IMR-90 (cell line): ENCODE results near the gene ELMO1. TPM values are rescaled to one million over a fixed set of nuclear protein-coding genes. Genes with fewer than 3 reads are reported as not detected.

ENCODE experiments used
- ATAC-seq: fragments of 200-7000 bp; cut with Tn5 transposase; 2 replicates; pipeline ENCODE4 v1.9.1; 2020; ENCODE audit warnings: low read depth, mild to moderate bottlenecking, moderate library complexity
- BruUV-seq: library from RNA; stranded (reverse); fragments of 400-500 nt; replicated peaks from 2 replicates; lab custom pipeline; 2021; lab: Mats Ljungman, UMichigan
- CTCF ChIA-PET: fragments of 300-600 bp; formaldehyde crosslinking; extraction: SDS; loops from one replicate; lab custom pipeline; 2021; ENCODE audit warnings: antibody characterized with exemption; lab: Yijun Ruan, JAX
- POLR2A ChIA-PET: fragments of 300-600 bp; sonication (Branson Sonifier 250); formaldehyde crosslinking; loops from one replicate; lab custom pipeline; 2022; ENCODE audit warnings: antibody characterized with exemption; ENCODE audit not compliant: unreplicated experiment; lab: Charles Lee
- DNase-seq: peaks from one replicate; pipeline ENCODE4 v3.0.0; 2013
- H2AFZ ChIP-seq: replicated peaks from 2 replicates; pipeline ENCODE3; 2013; ENCODE audit warnings: low read length, mild to moderate bottlenecking; ENCODE audit not compliant: poor library complexity
- H2AK5ac ChIP-seq: 2 replicates; pipeline ENCODE4 v1.6.1; 2013; ENCODE audit warnings: low read depth, low read length, inconsistent platforms
- H2AK9ac ChIP-seq: replicated peaks from 2 replicates; pipeline ENCODE3; 2013; ENCODE audit warnings: mild to moderate bottlenecking, low read depth, low read length, moderate library complexity; ENCODE audit not compliant: poor library complexity
- H2BK120ac ChIP-seq: 2 replicates; pipeline ENCODE4 v1.6.1; 2013; ENCODE audit warnings: low read depth, low read length, inconsistent platforms
- H2BK15ac ChIP-seq: 3 replicates; pipeline ENCODE4 v1.6.1; 2013; ENCODE audit warnings: low read depth, low read length, inconsistent platforms
- H2BK20ac ChIP-seq: 2 replicates; pipeline ENCODE4 v1.6.1; 2013; ENCODE audit warnings: low read depth, mild to moderate bottlenecking, inconsistent platforms, low read length, moderate library complexity
- H2BK5ac ChIP-seq: 2 replicates; pipeline ENCODE4 v1.6.1; 2013; ENCODE audit warnings: mild to moderate bottlenecking, low read depth, low read length, inconsistent platforms; ENCODE audit not compliant: poor library complexity, severe bottlenecking
- H3K14ac ChIP-seq: replicated peaks from 2 replicates; pipeline ENCODE4 v1.6.1; 2013; ENCODE audit warnings: low read depth, low read length, inconsistent platforms
- H3K18ac ChIP-seq: 2 replicates; pipeline ENCODE4 v1.6.1; 2013; ENCODE audit warnings: low read depth, low read length, control low read depth
- H3K23ac ChIP-seq: 2 replicates; pipeline ENCODE4 v1.6.1; 2013; ENCODE audit warnings: low read depth, low read length, inconsistent platforms
- H3K27ac ChIP-seq: 2 replicates; pipeline ENCODE4 v1.5.1; 2013; ENCODE audit warnings: mild to moderate bottlenecking, control low read depth, low read length; ENCODE audit not compliant: insufficient read depth
- H3K27me3 ChIP-seq: 2 replicates; pipeline ENCODE4 v1.6.1; 2013; ENCODE audit warnings: low read length; ENCODE audit not compliant: control insufficient read depth, insufficient read depth
- H3K36me3 ChIP-seq: 2 replicates; pipeline ENCODE4 v1.6.1; 2013; ENCODE audit warnings: low read length, mixed read lengths; ENCODE audit not compliant: control insufficient read depth, insufficient read depth
- H3K4ac ChIP-seq: 2 replicates; pipeline ENCODE4 v1.6.1; 2013; ENCODE audit warnings: low read depth, low read length, inconsistent platforms
- H3K4me1 ChIP-seq: 2 replicates; pipeline ENCODE4 v1.6.1; 2013; ENCODE audit warnings: low read length, mixed read lengths; ENCODE audit not compliant: control insufficient read depth, insufficient read depth
- H3K4me2 ChIP-seq: 2 replicates; pipeline ENCODE4 v1.6.1; 2013; ENCODE audit warnings: low read depth, mild to moderate bottlenecking, control low read depth, low read length, moderate library complexity
- H3K4me3 ChIP-seq: 2 replicates; pipeline ENCODE4 v1.5.1; 2013; ENCODE audit warnings: low read depth, mild to moderate bottlenecking, control low read depth, low read length, moderate library complexity; ENCODE audit not compliant: insufficient read depth
- H3K56ac ChIP-seq: 2 replicates; pipeline ENCODE4 v1.6.1; 2013; ENCODE audit warnings: low read length, inconsistent platforms; ENCODE audit not compliant: insufficient read depth; ENCODE audit errors: extremely low read depth
- H3K79me1 ChIP-seq, 2 experiments: 2 replicates each; pipeline ENCODE4 v1.6.1; 2013; ENCODE audit warnings: low read length in 2 of 2, inconsistent platforms in 1 of 2, low read depth in 1 of 2
- H3K9ac ChIP-seq: 2 replicates; pipeline ENCODE4 v1.6.1; 2013; ENCODE audit warnings: low read depth, low read length, control low read depth
- H3K9me1 ChIP-seq: 2 replicates; pipeline ENCODE4 v1.6.1; 2013; ENCODE audit warnings: low read length, inconsistent platforms; ENCODE audit not compliant: insufficient read depth
- H3K9me3 ChIP-seq: 2 replicates; pipeline ENCODE4 v1.6.1; 2013; ENCODE audit warnings: low read length; ENCODE audit not compliant: control insufficient read depth, insufficient read depth
- H4K20me1 ChIP-seq: 2 replicates; pipeline ENCODE4 v1.6.1; 2013; ENCODE audit warnings: low read length, inconsistent platforms; ENCODE audit not compliant: insufficient read depth
- H4K5ac ChIP-seq: 2 replicates; pipeline ENCODE4 v1.6.1; 2013; ENCODE audit warnings: mild to moderate bottlenecking, low read depth, low read length, control low read depth
- H4K8ac ChIP-seq, 2 experiments: 2 replicates each; pipeline ENCODE4 v1.6.1; 2013; ENCODE audit warnings: low read depth in 2 of 2, low read length in 2 of 2, control low read depth in 1 of 2, inconsistent platforms in 1 of 2
- H4K91ac ChIP-seq: 2 replicates; pipeline ENCODE4 v1.6.1; 2013; ENCODE audit warnings: low read depth, low read length, inconsistent platforms; ENCODE audit not compliant: insufficient read depth
- CEBPB ChIP-seq: IDR thresholded peaks from 2 replicates; pipeline ENCODE4 v1.6.1; 2012; ENCODE audit warnings: low read depth, low read length, improper control_type of control experiment
- CHD1 ChIP-seq: IDR thresholded peaks from 2 replicates; pipeline ENCODE4 v1.6.1; 2012; ENCODE audit warnings: low read depth, low read length, improper control_type of control experiment
- FOS ChIP-seq: fragments of 150-350 bp; IDR thresholded peaks from 2 replicates; pipeline ENCODE4 v1.6.1; 2016; ENCODE audit warnings: low read depth, low read length
- MAFK ChIP-seq: IDR thresholded peaks from 2 replicates; pipeline ENCODE4 v1.6.1; 2012; ENCODE audit warnings: low read depth, low read length, improper control_type of control experiment
- MAZ ChIP-seq: IDR thresholded peaks from 2 replicates; pipeline ENCODE4 v1.6.1; 2012; ENCODE audit warnings: low read depth, mild to moderate bottlenecking, low read length, improper control_type of control experiment, moderate library complexity, borderline replicate concordance
- MXI1 ChIP-seq: IDR thresholded peaks from 2 replicates; pipeline ENCODE4 v1.6.1; 2012; ENCODE audit warnings: low read depth, mild to moderate bottlenecking, low read length, moderate library complexity, borderline replicate concordance
- NFE2L2 ChIP-seq: fragments of 150-350 bp; IDR thresholded peaks from 2 replicates; pipeline ENCODE4 v1.6.1; 2016; ENCODE audit warnings: low read depth, mild to moderate bottlenecking, low read length
- POLR2A ChIP-seq: IDR thresholded peaks from 2 replicates; pipeline ENCODE4 v1.6.1; 2012; ENCODE audit warnings: mild to moderate bottlenecking, low read depth, low read length
- RCOR1 ChIP-seq: IDR thresholded peaks from 2 replicates; pipeline ENCODE4 v1.6.1; 2012; ENCODE audit warnings: mild to moderate bottlenecking, low read length, improper control_type of control experiment; ENCODE audit not compliant: insufficient replicate concordance
- RFX5 ChIP-seq: IDR thresholded peaks from 2 replicates; pipeline ENCODE4 v1.8.0; 2012; ENCODE audit warnings: low read depth, mild to moderate bottlenecking, low read length, moderate library complexity
- SMC3 ChIP-seq: fragments of 150-350 bp; IDR thresholded peaks from 2 replicates; pipeline ENCODE4 v1.6.1; 2016; ENCODE audit warnings: low read depth, mild to moderate bottlenecking, antibody characterized with exemption, low read length, moderate library complexity
- WGBS, 2 experiments: methylation state at CpG; one replicate each; pipeline versions ENCODE4 v1.1.5 to v1.1.7; 2013; ENCODE audit warnings: missing lambda C conversion rate in 2 of 2; ENCODE audit not compliant: insufficient read length in 1 of 2; ENCODE audit errors: extremely low coverage in 2 of 2; 5-methylcytosine and 5-hydroxymethylcytosine counted together
- dilution Hi-C: fragments of 300-500 bp; cut with HindIII; formaldehyde crosslinking; loops from one replicate; pipeline ENCODE4 v1.14.3; 2018; ENCODE audit warnings: low sequenced_read_pairs; ENCODE audit not compliant: unreplicated experiment
- in situ Hi-C: fragments of 300-500 bp; cut with MboI; formaldehyde crosslinking; loops from 3 replicates; pipeline ENCODE4 v1.14.3; 2019; ENCODE audit warnings: low sequenced_read_pairs, inconsistent platforms, mixed read lengths
- intact Hi-C: fragments of 100-400 bp; cut with micrococcal nuclease; formaldehyde crosslinking; loops from 2 replicates; pipeline ENCODE4 v1.10.0; 2022
- polyA plus RNA-seq, 3 experiments: library from polyadenylated mRNA; depleted of rRNA; stranded (reverse); fragments of >200 nt; gene quantifications; 2 replicates each; pipeline ENCODE4 v1.2.3, GENCODE V29; 2012; ENCODE audit warnings: low replicate concordance in 1 of 3
- total RNA-seq: library from RNA; depleted of rRNA; stranded (reverse); fragments of >200 nt; gene quantifications from 2 replicates; pipeline ENCODE4 v1.2.3, GENCODE V29; 2012
- TF ChIP-seq, protein P1 (sequence below): fragments of 150-350 bp; IDR thresholded peaks from 2 replicates; pipeline ENCODE4 v1.6.1; 2017; ENCODE audit warnings: mild to moderate bottlenecking, antibody characterized with exemption, low read length, low read depth
- TF ChIP-seq, protein P2 (sequence below): fragments of 150-350 bp; IDR thresholded peaks from 2 replicates; pipeline ENCODE4 v1.6.1; 2016; ENCODE audit warnings: low read depth, mild to moderate bottlenecking, low read length, moderate library complexity, borderline replicate concordance
- TF ChIP-seq, protein P3 (sequence below): conservative IDR thresholded peaks from 2 replicates; pipeline ENCODE4 v1.5.1; 2012; ENCODE audit warnings: mild to moderate bottlenecking, low read depth, low read length, improper control_type of control experiment

Gene ELMO1
- total and polyA plus RNA-seq, 2 of the 4 experiments (the other 2 are of a cell fraction), result 0.03 TPM; not detected in 1

DNA sequence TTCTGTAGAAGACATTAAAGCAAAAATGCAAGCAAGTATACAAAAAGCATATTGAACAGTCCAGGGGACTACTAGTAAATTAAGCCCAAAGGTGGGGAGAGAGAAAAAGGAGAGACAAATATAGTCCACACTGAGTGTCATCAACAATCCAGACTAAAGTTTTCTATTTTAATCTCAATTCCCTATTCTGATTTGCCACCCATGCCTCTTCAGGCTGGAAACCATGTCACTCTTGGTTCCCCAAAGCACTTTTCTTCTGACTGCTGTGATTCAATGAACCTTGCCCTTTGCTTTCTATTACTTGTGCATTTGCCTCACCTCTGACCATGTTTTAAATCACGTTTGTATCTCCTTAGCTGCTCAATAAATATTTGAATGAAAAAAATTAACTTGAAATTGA, 629.0 kb downstream of the ELMO1 start:
- no peak overlapping the region for H2AK5ac ChIP-seq
- no peak overlapping the region for H2AFZ ChIP-seq
- no peaks in the 10 kb centered on the region for H3K9me3 ChIP-seq
- CTCF ChIA-PET, result no interaction called here
- no peaks in the 10 kb centered on the region for H3K36me3 ChIP-seq
- POLR2A ChIA-PET, result no interaction called here
- H4K5ac ChIP-seq, result no peak overlapping the region
- DNase-seq, result no peak
- no peak overlapping the region for H4K91ac ChIP-seq
- dilution Hi-C loops (no loop called here), intact Hi-C loops (no loop called here), in situ Hi-C loops (no loop called here)
- BruUV-seq, result no TSS peak
- H2AK9ac ChIP-seq, result no peak overlapping the region
- no peak overlapping the region for H2BK120ac ChIP-seq
- no peak overlapping the region for H3K14ac ChIP-seq
- no peak overlapping the region for H3K27ac ChIP-seq
- no peaks in the 10 kb centered on the region for H3K27me3 ChIP-seq
- no peak overlapping the region for H3K23ac ChIP-seq
- no peak overlapping the region for H4K8ac ChIP-seq
- WGBS, 2 experiments, result no CpG with 5 or more reads among the region's 1 CpG
- H3K79me1 ChIP-seq, result no peaks in the 10 kb centered on the region
- H4K20me1 ChIP-seq, result no peaks in the 10 kb centered on the region
- TF ChIP-seq RFX5 (no peak), FOS (no peak), NFE2L2 (no peak), MAZ (no peak), POLR2A (no peak), SMC3 (no peak), CHD1 (no peak), CEBPB (no peak), MXI1 (no peak), MAFK (no peak), RCOR1 (no peak)
- TF ChIP-seq, protein P1, sequence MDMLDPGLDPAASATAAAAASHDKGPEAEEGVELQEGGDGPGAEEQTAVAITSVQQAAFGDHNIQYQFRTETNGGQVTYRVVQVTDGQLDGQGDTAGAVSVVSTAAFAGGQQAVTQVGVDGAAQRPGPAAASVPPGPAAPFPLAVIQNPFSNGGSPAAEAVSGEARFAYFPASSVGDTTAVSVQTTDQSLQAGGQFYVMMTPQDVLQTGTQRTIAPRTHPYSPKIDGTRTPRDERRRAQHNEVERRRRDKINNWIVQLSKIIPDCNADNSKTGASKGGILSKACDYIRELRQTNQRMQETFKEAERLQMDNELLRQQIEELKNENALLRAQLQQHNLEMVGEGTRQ, result no peak
- TF ChIP-seq, protein P2, sequence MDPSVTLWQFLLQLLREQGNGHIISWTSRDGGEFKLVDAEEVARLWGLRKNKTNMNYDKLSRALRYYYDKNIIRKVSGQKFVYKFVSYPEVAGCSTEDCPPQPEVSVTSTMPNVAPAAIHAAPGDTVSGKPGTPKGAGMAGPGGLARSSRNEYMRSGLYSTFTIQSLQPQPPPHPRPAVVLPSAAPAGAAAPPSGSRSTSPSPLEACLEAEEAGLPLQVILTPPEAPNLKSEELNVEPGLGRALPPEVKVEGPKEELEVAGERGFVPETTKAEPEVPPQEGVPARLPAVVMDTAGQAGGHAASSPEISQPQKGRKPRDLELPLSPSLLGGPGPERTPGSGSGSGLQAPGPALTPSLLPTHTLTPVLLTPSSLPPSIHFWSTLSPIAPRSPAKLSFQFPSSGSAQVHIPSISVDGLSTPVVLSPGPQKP, result no peak
- TF ChIP-seq, protein P3, sequence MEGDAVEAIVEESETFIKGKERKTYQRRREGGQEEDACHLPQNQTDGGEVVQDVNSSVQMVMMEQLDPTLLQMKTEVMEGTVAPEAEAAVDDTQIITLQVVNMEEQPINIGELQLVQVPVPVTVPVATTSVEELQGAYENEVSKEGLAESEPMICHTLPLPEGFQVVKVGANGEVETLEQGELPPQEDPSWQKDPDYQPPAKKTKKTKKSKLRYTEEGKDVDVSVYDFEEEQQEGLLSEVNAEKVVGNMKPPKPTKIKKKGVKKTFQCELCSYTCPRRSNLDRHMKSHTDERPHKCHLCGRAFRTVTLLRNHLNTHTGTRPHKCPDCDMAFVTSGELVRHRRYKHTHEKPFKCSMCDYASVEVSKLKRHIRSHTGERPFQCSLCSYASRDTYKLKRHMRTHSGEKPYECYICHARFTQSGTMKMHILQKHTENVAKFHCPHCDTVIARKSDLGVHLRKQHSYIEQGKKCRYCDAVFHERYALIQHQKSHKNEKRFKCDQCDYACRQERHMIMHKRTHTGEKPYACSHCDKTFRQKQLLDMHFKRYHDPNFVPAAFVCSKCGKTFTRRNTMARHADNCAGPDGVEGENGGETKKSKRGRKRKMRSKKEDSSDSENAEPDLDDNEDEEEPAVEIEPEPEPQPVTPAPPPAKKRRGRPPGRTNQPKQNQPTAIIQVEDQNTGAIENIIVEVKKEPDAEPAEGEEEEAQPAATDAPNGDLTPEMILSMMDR, result no peak
- no peak overlapping the region for H3K4ac ChIP-seq
- ATAC-seq, result no peak
- H3K18ac ChIP-seq, result no peak overlapping the region
- no peaks in the 10 kb centered on the region for H3K4me1 ChIP-seq
- no peak overlapping the region for H2BK15ac ChIP-seq
- H3K9ac ChIP-seq, result no peak overlapping the region
- H3K4me2 ChIP-seq, result no peak overlapping the region
- no peaks in the 10 kb centered on the region for H3K9me1 ChIP-seq
- H3K56ac ChIP-seq, result no peak overlapping the region
- no peak overlapping the region for H3K4me3 ChIP-seq
- no peak overlapping the region for H2BK5ac ChIP-seq
- H2BK20ac ChIP-seq, result no peak overlapping the region
